Cortex of kidney (tissue), 1 donor: Measurements from ENCODE around the gene DUSP7.
"Not testable (repeated sequence)": the region's sequence is repeated elsewhere in the genome, so short reads cannot be mapped to it uniquely, and the experiment has no call there.

Experiments used
- DNase-seq: peaks from one replicate; lab custom pipeline; 2025; lab: John Stamatoyannopoulos, UW

DUSP7 gene

DNA sequence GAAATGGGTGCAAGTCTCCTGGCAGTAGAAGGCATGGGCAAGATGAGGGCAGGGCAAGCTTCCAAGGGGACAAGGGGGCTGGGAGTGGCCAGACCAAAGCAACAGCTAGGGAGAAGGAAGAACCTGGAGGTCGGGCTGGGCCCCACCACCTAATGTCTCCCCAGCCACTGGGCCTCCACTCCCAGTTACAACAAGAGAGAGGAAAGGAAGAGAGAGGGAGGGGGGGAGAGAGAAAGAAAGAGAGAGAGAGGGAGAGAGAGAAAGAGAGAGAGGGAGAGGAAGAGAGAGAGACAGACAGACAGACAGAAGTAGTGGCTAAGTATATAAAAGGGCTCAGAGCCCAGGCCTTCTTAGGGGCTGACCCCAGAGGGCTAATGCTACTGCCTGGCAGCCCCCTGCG lies 6.9 kb downstream of the DUSP7 start:
- DNase-seq = no peak

DNA sequence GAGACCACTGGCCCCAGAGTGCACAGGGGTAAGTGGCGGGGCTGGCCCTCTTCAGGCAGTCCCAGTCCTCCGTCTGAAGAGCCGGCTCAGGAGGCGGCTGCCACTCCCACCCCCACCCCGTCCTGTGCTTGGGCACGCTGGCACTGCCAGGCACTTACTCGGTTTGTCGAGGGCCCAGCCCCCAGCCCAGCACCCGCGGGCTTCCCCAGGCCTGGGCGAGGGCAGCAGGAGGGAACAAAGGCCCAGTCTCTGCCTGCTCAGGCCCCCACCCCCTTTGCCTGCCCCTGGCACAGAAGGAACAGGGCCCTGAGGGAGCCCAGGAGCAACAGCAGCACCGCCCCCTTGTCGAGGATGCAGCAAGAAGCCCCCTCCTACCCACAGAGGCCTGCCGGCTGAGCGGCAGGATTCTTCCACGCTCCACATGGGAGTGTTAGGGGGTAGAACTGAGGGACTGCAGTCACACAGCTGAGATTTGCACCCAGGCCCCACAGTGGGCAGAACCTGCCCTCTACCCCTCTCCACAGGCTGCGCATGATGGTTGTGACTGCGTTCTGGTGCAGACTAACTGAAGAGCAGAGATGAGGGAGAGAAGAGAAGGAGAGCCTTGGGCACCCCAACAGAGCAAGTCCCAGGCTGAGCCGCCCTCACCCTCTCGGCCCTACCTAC lies 8.9 kb downstream of the DUSP7 start:
- no peak for DNase-seq

DNA sequence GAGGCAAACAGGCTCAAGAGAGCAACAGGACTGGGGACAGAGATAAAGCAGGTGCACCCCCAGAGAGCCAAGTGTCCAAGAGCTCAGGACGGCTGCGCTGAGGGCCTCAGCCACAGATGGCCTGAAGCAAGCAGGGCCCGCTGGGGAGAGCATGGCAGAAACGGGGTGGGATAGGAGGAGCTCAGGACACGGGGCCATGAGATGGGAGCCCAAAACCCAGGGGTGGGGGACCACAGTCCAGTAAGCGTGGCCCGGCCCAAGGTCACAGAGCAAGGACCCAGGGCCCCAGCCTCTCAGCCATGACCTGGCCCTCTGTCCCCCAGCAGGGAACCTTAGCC lies 9.5 kb downstream of the DUSP7 start:
- no peak for DNase-seq

DNA sequence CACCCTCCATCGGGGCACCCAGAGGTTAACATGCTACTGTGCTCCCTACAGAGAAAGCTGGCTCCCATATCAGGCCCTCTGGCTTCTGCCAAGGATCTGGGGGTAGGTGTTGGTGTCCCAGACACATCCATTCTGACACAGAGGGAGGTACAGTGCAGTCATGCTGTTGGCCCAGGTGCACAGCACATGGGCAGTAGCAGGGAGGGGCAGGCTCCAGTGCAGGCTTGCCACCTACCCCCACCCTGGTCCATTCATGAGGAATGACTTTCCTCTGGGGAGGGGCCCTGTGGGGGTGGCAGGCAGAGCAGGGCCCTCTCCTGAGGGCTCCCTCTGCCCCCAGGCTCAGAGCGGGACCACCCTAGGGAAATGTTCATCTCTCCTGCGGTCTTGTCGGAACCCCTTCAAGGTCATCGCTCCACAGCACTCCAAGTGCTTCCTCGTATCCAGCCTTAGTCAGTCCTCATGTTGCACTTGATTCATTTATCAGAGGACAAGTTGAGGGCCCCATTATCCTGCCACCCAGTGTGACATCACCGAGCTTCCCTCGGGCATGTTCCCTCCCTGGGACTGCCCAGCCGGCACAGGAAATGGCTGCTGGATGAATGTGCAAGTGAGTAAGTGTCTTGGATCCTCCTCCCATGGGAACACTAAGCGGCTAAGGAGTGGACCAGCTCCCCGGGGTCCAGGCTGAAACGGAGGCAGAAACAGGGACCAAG lies 10.0 kb downstream of the DUSP7 start:
- no peak for DNase-seq

DNA sequence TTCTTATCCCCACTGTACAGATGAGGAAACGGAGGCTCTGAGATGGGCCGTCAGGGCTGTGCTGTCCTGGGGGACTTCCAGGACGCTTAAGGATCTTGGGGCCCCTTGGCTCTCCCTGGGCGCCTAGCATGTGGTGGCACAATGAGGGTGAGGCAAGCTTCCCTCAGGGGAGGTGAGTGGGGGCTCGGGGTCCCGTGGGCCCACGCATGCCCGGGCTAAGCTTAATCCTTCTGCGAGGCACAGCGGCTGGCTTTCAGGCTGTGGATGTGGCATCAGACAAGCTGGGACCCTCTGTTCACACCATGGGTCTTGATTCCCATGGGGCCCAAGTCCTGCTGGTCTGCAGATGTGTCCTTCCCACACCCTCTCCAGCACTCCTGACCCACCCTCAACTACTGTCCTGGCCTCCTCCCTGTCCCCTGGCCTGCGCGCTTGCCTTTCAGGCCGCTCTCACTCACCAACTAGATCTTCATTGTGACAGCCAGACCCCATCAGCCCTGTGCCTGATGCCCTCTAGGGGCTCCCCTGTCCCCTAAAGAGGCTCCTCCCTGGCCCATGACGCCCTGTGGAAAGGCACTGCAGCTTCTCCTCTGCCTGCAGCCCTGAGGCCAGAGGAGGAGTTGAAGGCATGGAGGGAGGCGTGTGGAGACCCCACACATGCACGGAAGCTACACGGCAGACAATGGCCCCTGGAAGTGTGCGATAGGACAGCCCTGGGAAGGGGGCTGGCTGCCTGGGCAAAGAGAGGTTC lies 11.3 kb downstream of the DUSP7 start:
- DNase-seq = no peak

DNA sequence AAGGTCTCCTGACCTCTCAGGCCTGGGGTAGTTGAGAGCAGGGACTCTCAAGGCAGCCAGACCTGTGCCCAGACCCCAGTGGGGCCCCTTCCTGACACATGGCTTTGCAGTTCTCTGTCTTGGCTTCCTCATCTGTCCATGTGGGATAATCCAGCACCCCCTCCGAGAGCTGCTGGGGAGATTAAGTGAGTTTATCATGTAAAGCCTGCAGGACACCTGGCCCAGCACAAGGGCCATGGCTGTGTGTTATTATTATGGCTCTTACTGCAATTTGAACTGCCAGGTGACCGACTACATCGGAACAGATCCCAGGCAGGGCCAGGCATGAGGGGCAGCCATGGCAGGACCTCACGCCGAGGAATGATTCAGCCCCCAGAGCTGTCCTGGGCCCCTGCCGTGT lies 12.6 kb downstream of the DUSP7 start:
- DNase-seq = no peak

DNA sequence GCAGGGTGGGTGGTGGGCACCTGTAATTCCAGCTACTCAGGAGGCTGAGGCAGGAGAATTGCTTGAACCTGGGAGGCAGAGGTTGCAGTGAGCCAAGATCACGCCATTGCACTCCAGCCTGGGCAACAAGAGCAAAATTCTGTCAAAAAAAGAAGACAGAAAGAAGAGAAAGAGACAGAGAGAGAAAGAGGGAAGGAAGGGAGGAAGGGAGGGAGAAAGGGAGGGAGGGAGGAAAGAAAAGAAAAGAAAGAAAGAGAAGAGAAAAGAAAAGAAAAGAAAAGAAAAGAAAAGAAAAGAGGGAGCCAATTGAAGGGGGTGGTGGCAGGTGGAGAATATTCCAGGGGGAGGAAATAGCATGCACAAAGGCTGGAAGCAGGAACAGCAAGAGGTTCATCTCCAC lies 13.3 kb downstream of the DUSP7 start:
- DNase-seq = not testable (repeated sequence)

DNA sequence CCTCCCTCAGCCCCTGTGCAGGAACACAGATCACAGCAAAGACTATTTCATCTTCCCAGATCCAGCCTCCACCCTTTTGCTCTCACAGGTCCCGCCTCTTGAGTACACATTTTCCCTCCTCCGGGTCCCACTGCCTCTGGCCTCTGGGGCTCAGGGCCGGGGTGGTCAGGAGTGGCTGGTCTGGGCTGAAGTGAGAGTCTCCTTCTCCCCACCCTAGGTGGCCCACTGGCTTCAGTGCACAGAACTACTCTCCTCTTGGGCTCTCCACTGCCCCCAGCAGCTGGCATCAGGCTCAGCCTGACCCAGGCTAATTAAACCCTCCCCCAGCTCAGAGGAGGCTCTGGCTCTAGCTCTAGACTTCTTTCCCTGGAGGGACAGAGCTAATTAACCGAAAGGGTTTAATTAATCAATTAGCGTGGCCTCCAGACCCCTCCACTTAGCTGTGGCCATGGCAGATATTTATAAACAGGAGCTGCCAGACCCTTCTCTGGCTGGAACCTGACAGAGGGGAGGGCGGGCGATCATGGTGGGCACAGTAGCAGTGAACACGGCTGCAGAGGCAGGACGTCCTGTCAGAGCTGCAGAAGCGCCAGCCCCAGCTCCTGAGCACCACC lies 15.1 kb downstream of the DUSP7 start:
- no peak for DNase-seq

DNA sequence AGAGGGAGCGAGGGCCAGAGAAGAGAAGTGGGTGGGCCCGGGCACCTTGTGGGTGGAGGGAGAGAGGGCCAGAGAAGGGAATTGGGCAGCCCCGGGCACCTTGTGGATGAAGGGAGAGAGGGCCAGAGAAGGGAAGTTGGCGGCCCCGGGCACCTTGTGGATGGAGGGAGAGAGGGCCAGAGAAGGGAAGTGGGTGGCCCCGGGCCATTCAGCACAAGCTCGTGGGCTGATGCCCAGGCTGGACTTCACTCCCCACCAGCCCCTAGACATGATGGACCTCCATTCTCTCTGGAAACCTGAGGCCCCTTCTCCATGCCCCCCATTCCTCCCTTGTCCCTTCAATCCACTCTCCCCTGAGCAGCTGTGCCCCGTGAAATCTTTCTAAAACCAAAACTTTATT lies 15.8 kb downstream of the DUSP7 start:
- DNase-seq = no peak

DNA sequence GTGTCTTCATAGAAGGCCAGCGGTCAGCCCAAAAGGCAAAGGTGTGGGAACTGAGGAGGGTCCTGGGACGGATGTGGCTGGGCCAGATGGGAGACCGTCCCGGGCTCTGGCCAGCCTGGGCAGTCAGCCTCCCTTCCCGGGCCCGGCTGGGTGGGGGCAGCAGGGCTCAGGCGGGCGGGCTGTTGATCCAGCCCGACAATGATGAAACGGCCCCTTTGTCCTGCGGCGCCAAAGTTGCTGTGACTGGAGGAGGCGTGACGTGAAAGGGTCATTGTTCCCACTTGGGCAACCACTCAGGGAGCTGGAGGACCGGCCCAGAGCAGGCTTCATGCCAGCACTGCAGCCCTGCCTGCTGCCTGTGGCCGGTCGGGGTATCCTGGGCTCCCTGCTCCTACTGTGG lies 16.5 kb downstream of the DUSP7 start:
- no peak for DNase-seq

DNA sequence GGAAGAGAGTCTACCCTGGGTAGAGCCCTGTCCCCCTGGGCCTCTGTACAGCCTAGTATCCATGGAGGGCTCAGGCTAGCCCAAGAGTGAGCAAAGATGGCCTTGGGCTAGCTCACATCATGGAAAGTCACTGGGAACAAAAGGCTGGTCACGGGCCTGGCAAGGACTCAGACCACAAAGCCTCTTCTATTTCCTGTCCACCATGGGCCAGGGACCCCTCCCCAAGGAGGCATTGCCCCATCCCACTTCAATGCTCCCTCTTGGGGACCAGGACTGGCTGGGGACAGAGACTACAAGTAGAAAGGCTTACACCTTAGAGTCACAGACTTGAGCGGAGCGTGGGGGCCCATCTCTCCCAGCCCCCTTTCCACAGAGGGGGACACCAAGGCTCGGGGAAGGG lies 16.9 kb downstream of the DUSP7 start:
- no peak for DNase-seq

DNA sequence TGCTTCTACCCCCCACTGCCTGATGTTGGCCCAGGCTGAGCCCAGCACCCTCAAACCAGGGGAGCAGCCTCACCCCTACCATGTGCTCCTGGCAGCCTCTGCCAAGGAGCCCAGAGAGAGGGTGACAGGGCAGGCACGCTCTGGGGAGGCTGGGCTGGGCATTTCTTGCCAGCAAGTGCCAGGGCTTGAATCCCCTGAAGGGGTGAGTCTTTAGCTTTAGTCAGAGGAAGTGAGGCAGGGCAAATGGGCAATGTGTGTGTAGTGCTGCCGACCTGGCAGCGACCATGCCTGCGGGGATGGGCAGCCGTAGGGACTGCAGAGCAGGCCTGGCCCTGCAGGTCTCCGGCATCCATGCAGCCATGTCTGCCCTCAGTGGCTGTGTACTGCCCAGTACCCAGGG lies 18.1 kb downstream of the DUSP7 start:
- DNase-seq = no peak

DNA sequence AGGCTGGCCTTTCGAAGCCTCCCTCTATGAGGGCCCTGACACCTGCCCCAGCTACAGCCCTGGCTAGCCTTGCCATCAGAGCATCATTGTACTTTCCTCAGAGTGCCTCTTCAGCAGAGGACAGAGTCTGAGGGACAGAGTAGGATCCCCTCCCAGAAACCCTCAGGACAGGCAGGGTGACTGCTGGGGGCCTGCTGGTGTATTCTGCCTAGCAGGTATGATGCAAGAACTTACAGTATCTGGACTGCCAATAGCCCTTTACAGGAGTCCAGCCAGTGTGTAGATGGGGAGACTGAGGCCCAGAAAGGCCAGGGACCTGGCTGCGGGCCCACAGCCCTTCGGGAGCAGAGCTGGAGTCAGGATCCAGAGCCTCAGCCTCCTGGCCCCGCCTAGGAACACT lies 19.1 kb downstream of the DUSP7 start:
- DNase-seq = no peak

DNA sequence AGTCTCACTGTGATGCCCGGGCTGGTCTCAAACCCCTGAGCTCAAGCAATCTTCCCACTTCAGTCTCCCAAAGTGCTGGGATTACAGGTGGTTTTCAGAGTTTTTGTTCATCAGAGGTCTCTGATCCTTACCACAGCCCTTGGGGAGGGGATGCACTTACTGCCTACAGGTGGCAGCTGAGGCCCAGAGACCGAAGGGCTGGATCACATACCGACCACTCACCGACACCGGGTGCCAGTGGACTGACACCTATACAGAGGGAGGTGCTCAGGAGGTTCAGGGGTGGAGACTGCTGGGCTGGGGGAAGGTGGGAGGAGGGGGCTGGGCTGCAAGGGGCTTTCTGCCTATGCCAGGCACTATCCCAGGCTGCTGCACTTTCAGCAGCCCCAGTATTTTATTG lies 19.5 kb downstream of the DUSP7 start:
- DNase-seq = no peak

DNA sequence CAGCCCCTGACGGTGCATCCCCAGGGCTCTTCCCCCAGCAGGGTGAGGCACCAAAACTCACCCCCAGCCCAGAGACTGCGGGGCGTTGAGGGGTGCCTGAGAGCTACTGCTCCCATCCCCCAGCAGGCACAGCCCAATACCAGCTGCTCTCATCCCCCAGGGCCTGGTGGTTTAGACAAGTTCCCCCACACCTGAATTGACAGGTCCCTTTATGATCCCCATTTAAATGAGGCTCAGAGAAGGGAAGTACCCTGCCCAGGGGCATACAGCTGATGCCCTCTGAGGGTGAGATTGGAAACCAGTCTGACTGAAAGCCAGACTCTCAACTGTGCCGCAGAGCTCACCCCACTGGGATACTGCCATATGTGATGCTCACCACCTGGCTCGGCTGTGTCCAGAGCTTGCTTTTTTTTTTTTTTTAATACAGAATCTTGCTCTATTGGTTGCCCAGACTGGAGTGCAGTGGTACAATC lies 20.1 kb downstream of the DUSP7 start:
- no peak for DNase-seq

DNA sequence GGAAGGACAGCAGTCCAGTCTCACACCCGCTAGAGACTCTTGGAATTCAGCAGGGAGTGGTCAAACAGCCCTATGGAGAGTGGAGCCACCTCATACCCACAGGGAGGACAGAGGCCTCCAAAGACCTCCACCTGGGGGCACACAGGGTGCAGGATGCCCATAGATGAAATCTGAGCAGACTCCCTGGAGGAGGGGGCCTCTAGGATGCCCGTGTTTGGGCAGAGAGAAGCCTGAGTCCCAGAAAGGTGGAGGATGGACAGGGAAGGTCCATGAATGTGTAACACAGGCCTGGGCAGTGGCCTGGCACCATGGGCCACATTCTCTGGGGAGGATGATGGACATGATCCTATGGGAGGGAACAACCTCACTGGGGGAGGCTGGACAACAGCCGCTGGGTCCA lies 21.7 kb downstream of the DUSP7 start:
- no peak for DNase-seq

DNA sequence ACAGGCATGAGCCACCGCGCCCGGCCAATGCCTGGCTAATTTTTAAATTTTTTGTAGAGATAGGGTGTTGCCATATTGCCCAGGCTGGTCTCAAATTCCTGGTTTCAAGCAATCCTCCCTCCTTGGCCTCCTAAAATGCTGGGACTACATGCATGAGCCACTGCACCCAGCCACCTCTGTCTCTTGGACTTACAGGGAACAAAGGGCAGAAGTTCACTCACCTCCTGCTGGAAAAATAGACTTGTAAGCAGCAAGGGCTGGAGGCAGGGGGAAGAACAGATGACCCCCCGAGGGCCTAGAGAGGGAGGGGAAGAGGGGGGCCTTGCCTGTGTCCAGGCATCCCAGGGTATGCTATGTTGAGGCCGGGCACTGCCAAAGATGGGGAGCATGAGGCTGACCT lies 22.2 kb downstream of the DUSP7 start:
- no peak for DNase-seq

DNA sequence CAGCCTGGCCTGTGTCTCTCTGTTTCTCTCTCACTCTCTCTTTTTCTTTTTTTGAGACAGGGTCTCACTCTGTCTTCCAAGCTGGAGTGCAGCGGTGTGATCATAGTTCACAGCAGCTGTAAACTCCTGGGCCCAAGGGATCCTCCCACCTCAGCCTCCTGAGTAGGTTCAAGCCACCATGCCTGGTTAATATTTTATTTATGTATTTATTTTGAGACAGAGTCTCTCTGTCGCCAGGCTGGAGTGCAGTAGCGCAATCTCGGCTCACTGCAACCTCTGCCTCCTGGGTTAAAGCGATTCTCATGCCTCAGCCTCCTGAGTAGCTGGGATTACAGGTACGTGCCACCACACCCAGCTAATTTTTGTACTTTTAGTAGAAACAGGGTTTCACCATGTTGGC lies 22.6 kb downstream of the DUSP7 start:
- DNase-seq = not testable (repeated sequence)

DNA sequence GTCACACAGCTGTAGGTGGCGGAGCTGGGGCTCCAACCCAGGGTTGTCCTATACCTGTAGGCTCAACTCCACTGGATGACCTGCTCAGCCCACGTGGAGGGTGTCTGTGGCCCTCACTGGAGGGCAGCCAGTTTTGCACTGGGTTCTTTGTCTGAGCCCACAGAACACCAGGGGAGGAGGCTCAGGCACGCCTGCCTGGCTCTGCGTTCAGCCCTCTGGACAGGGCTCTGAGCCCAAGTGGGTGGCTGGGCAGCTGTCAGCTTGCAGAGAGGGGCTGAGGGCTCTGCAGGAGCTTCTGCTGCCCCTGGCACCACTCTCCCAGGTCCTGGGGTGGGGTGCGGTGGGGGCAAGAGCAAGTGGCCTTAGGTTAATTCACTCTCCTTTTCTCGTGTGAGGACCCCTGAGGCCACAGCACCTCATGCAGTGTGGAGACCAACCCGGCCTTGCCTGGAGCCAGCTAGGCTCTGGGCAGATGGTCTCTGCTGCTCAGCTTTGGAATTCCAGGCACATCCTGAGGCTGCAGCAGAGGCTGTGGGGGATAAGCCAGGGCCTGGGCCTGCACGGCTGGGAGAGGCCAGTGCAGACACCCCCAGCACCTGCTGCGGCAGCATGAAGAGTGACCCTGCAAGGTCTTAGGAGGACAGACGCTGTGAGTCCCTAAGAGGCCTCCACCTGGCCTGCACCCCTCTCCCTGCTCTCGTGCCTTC lies 23.5 kb downstream of the DUSP7 start:
- DNase-seq = no peak

DNA sequence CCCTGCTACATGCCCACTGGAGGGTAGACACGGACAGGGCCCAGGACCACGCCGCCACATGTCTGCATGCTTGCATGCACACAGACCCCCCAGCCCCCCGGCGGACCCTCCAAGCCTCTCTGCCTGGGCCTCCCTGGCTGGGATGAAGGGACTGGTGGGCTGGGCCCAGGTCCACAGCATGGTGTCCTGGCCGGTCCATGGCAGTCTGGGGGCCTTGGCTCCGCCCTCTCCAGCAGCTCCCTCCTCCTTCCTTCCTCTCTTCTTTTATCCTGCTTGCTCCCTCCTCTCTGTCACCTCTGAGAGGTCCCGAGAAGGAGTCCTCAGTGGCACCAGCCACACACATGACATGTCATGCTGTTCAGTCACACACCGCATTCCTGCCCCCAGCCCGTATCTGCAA lies 24.5 kb downstream of the DUSP7 start:
- DNase-seq = no peak

DNA sequence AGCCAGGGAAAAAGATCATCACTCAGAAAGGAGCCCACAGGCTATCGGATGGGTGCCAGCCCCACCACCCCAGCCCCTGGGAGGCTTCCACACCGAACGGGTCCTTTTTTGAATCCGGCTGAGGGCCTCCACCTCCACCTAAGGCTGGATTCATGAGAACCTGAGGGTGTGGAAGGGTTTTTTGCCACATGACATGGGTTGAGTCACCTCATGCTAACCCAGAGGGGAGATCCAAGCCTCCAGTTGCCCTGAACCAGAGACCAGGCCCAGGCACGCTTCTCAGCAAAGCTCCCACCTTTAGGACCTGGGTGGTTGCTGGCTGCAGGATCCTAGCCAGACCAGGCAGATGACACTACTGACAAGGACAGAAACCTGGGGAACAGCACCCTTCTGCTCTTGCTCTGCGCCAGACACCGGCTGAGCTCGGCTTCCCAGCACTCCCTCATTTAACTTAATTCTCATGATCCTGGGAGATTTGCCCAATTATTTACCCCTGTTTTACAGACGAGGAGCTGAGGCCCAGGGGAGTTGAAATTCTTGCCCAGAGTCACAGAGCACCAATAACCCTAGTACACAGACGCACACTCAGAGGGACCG lies 25.6 kb downstream of the DUSP7 start:
- no peak for DNase-seq

DNA sequence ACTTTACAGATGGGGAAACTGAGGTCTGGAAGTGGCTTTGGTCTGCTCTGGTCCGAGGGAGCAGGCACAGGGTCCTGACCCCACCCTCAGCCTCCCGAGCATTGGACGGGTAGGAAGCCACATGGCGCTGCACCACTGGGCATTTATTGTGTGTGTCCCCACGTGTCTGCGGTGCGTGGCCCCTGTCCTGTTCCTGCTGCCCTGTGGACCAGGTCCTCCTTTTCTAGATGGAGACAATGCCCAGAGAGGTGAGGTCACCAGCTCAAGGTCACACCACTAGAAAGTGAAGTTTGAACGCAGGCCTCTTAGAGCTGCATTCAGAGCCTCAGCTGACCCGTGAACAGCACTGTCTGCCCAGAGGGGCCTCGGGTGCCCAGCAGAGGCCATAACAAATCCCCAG lies 26.8 kb downstream of the DUSP7 start:
- no peak for DNase-seq
